Smooth muscle cell (in vitro differentiated cells): ENCODE measurements around the gene TRIM67. TPM values are rescaled to one million over a fixed set of nuclear protein-coding genes. Genes with fewer than 3 reads are reported as not detected.
A peak's percentile ranks its signal among the peaks of the same experiment; 100 is the strongest.

Experiments used
- DNase-seq: peaks from one replicate; lab custom pipeline; 2025; ENCODE audit not compliant: unreplicated experiment; lab: John Stamatoyannopoulos, UW
- H2AFZ ChIP-seq: fragments of 200-600 bp; sonication (generic); 2 replicates; pipeline ENCODE4 v1.6.0; 2016; ENCODE audit warnings: antibody characterized with exemption, low read depth, mild to moderate bottlenecking
- H3F3A ChIP-seq: fragments of 200-600 bp; sonication (generic); 2 replicates; pipeline ENCODE4 v1.6.0; 2017; ENCODE audit warnings: antibody characterized with exemption, low read depth
- H3K27ac ChIP-seq: fragments of 200-600 bp; sonication (generic); 2 replicates; pipeline ENCODE4 v1.5.1; 2016; ENCODE audit warnings: low read depth, mild to moderate bottlenecking
- H3K27me3 ChIP-seq: fragments of 200-600 bp; sonication (generic); 2 replicates; pipeline ENCODE4 v1.6.1; 2016; ENCODE audit warnings: low read depth, mild to moderate bottlenecking
- H3K36me3 ChIP-seq: fragments of 200-600 bp; sonication (generic); 2 replicates; pipeline ENCODE4 v1.5.1; 2016; ENCODE audit warnings: low read depth
- H3K4me1 ChIP-seq: fragments of 200-600 bp; sonication (generic); 2 replicates; pipeline ENCODE4 v1.5.1; 2016; ENCODE audit warnings: low read depth
- H3K4me2 ChIP-seq: fragments of 200-600 bp; sonication (generic); 2 replicates; pipeline ENCODE4 v1.6.0; 2016; ENCODE audit warnings: mild to moderate bottlenecking
- H3K4me3 ChIP-seq: fragments of 200-600 bp; sonication (generic); 2 replicates; pipeline ENCODE4 v1.5.1; 2016; ENCODE audit warnings: mild to moderate bottlenecking
- H3K79me2 ChIP-seq: fragments of 200-600 bp; sonication (generic); 2 replicates; pipeline ENCODE4 v1.6.0; 2016; ENCODE audit warnings: low read depth, mild to moderate bottlenecking
- H3K9ac ChIP-seq: fragments of 200-600 bp; sonication (generic); 2 replicates; pipeline ENCODE4 v1.6.0; 2016; ENCODE audit warnings: low read depth
- H3K9me3 ChIP-seq: fragments of 200-600 bp; sonication (generic); replicated peaks from 2 replicates; pipeline ENCODE4 v1.5.1; 2016; ENCODE audit warnings: low read depth
- H4K20me1 ChIP-seq: fragments of 200-600 bp; sonication (generic); 2 replicates; pipeline ENCODE4 v1.6.0; 2016; ENCODE audit warnings: low read depth
- CTCF ChIP-seq: fragments of 200-600 bp; sonication (generic); IDR thresholded peaks from 2 replicates; pipeline ENCODE4 v1.5.1; 2017; ENCODE audit warnings: borderline replicate concordance, mild to moderate bottlenecking, antibody characterized with exemption; ENCODE audit not compliant: insufficient read depth, poor library complexity, severe bottlenecking
- WGBS: methylation state at CpG from one replicate; pipeline ENCODE4 v1.1.7; 2016; ENCODE audit warnings: low lambda C conversion rate; 5-methylcytosine and 5-hydroxymethylcytosine counted together
- polyA plus RNA-seq: library from polyadenylated mRNA; unstranded; fragments of >200 nt; fragmentation: Nextera tagmentation; extraction: Ambion mirVana; gene quantifications from 2 replicates; pipeline ENCODE4 v1.2.1, GENCODE V29; 2016
- total RNA-seq: library from RNA; depleted of rRNA; stranded (reverse); fragments of >200 nt; gene quantifications from 2 replicates; pipeline ENCODE4 v1.2.3, GENCODE V29; 2014

TRIM67 gene
- 0.04 TPM in 1 of 2 replicates, not detected in the other for total RNA-seq
- 0.13 and 0.25 TPM in 2 replicates for polyA plus RNA-seq

- peaks cover 18% of the 10 kb centered on the region for H3K4me1 ChIP-seq
- peaks cover 98% of the 10 kb centered on the region for H3K27me3 ChIP-seq
- no peaks in the 10 kb centered on the region for H3K9me3 ChIP-seq
- 2% methylated on average over 41 of the region's 42 CpGs for WGBS
- no peaks in the 10 kb centered on the region for H4K20me1 ChIP-seq
- DNase-seq: no peak
- H3K9ac ChIP-seq: no peak within 1 kb of the TSS
- H3K79me2 ChIP-seq: no peaks in the 10 kb centered on the region
- H3K4me3 ChIP-seq: peak within 1 kb of the TSS; percentile 60
- TF ChIP-seq CTCF: no peak
- H3K36me3 ChIP-seq: no peaks in the 10 kb centered on the region
- H3F3A ChIP-seq: no peaks in the 10 kb centered on the region
- H3K27ac ChIP-seq: no peak within 1 kb of the TSS
- H3K4me2 ChIP-seq: peak within 1 kb of the TSS; percentile 96
- peak within 1 kb of the TSS; percentile 3 for H2AFZ ChIP-seq
These were observed at the start of gene TRIM67 for GRCh38 chr1:231161667-231162296. TSS of gene TRIM67 (plus strand) at chr1:231162058. CDS start at chr1:231162970, 912 bp downstream.

- no peaks in the 10 kb centered on the region for H3K79me2 ChIP-seq
- no peaks in the 10 kb centered on the region for H3F3A ChIP-seq
- H4K20me1 ChIP-seq: no peaks in the 10 kb centered on the region
- no peak overlapping the region for H3K9ac ChIP-seq
- H3K4me1 ChIP-seq: no peaks in the 10 kb centered on the region
- no peak overlapping the region for H3K27ac ChIP-seq
- H2AFZ ChIP-seq: no peak overlapping the region
- no peak for DNase-seq
- TF ChIP-seq CTCF: no peak
- WGBS: 41% methylated on average over 1 of the region's 1 CpG
- H3K4me2 ChIP-seq: no peak overlapping the region
- H3K27me3 ChIP-seq: peaks cover 29% of the 10 kb centered on the region
- no peaks in the 10 kb centered on the region for H3K9me3 ChIP-seq
- no peak overlapping the region for H3K4me3 ChIP-seq
- no peaks in the 10 kb centered on the region for H3K36me3 ChIP-seq
These were observed 45.1 kb upstream of the TRIM67 start for GRCh38 chr1:231116738-231117137.

DNA sequence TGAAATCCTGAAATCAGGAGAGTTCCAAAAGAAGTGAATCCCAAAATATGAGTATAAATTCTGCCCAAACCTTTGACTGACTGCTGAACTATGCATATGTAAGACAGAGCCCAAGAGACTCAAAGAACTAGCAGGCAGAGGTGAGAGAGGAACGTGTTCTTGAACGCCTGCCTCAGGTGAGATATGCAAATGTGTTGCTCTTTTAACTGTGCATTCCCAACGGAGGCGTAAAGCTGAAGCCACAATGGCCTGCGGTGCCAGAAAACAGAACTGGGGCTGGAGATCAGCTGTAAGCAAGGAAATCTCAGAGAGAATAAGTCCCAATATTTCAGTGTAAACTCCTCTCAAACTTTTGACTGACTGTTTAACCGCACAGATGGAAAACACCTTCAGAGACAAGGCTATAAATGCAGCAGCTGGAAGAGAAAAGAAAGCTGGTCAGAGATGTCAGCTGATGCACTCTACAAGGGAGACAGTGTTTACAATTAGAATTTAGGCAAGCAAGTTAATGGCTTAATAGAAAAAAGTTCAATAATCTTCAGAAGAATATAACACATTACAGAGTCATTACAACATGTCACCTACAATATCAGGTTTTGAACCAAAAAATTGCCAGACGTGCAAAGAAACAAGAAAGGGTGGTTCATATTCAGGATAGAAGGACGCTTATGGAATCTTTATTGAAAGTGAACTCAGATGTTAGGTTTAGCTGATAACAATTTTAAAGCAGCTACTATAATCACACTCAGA lies 43.0 kb upstream of the TRIM67 start:
- Histone ChIP-seq H3K27ac (no peak overlapping the region), H3K9me3 (no peaks in the 10 kb centered on the region), H3K4me1 (no peaks in the 10 kb centered on the region), H3K4me3 (no peak overlapping the region), H3F3A (no peaks in the 10 kb centered on the region), H3K4me2 (no peak overlapping the region), H3K79me2 (no peaks in the 10 kb centered on the region), H3K36me3 (no peaks in the 10 kb centered on the region), H4K20me1 (no peaks in the 10 kb centered on the region), H2AFZ (no peak overlapping the region), H3K27me3 (peaks cover 26% of the 10 kb centered on the region), H3K9ac (no peak overlapping the region)
- DNase-seq: no peak
- 50% methylated on average over 8 of the region's 8 CpGs for WGBS
- TF ChIP-seq CTCF: no peak
